ENCODE data around the gene KDM3A. TPM values are rescaled to one million over a fixed set of nuclear protein-coding genes. Genes with fewer than 3 reads are reported as not detected.

Gene KDM3A
- total RNA-seq (2021; ENCODE audit: unreplicated experiment) (48.4 TPM), Bru-seq, nascent RNA (percentile 94 among the genes with signal in this experiment), BruChase-seq, experiment 1, labeled RNA remaining after a 2-hour chase (percentile 85 among the genes with signal in this experiment), BruChase-seq, experiment 2, labeled RNA remaining after a 6-hour chase (percentile 83 among the genes with signal in this experiment)
- 19.2 TPM for polyA plus RNA-seq (2012; ENCODE audit: insufficient read length)
- long read RNA-seq, full-length matches to known transcripts: 20 of 76 reads
- long read RNA-seq, partial matches to known transcripts: 21 of 76 reads
- long read RNA-seq, other reads (novel, unspliced or antisense): 35 of 76 reads

GRCh38 chr2:86440631-86441391, at the start of gene KDM3A:
Gene KDM3A, plus strand, starts transcription at chr2:86441371. Its CDS starts 677 bp downstream, at chr2:86442048.
- no TSS peak for BruUV-seq (replicated peaks)
- in situ Hi-C loops (cut with HindIII; ENCODE audit: low pct_unique_long_range_greater_than_20kb, low sequenced_read_pairs): no loop called here

DNA sequence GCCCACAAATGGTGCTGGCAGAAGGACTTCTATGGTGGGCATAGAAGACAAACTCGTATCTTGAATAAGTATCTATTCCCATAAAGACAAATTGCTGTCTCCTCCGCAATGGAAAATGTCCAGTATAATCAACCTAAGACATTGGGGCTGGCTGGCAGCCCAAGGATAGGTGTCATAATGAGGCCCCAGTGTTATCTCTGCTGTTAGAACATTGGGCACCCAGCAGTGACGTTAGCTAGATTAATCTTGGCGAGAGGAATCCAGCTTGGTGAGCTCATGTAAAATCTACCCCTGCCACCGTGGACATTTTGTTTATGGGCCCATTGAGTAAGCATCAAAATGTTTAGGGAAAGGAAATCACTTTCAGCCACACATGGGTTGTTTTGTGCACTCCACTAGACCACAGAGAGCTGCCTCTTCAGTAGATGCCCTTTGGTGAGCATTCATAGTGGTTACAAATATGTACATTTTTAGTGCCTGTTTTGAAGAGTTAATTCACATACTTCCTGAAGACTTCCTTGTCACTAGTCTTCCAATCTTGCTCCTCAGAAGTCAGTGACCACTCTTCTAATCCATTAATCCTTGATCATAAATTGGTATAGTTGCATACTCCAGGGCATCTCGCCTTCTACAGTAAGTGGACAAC, 48.2 kb upstream of the KDM3A start:
- ChIA-PET CTCF (interaction anchor here (0.6 kb wide), 1 partner anchor 148 kb away, joined by 3 read pairs; no protein-coding TSS in a partner anchor), POLR2A (no interaction called here)
- TF ChIP-seq, protein P1, sequence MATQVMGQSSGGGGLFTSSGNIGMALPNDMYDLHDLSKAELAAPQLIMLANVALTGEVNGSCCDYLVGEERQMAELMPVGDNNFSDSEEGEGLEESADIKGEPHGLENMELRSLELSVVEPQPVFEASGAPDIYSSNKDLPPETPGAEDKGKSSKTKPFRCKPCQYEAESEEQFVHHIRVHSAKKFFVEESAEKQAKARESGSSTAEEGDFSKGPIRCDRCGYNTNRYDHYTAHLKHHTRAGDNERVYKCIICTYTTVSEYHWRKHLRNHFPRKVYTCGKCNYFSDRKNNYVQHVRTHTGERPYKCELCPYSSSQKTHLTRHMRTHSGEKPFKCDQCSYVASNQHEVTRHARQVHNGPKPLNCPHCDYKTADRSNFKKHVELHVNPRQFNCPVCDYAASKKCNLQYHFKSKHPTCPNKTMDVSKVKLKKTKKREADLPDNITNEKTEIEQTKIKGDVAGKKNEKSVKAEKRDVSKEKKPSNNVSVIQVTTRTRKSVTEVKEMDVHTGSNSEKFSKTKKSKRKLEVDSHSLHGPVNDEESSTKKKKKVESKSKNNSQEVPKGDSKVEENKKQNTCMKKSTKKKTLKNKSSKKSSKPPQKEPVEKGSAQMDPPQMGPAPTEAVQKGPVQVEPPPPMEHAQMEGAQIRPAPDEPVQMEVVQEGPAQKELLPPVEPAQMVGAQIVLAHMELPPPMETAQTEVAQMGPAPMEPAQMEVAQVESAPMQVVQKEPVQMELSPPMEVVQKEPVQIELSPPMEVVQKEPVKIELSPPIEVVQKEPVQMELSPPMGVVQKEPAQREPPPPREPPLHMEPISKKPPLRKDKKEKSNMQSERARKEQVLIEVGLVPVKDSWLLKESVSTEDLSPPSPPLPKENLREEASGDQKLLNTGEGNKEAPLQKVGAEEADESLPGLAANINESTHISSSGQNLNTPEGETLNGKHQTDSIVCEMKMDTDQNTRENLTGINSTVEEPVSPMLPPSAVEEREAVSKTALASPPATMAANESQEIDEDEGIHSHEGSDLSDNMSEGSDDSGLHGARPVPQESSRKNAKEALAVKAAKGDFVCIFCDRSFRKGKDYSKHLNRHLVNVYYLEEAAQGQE (IDR thresholded peaks at IDR 0.05; ENCODE audit: insufficient read depth in 1 of 2, low read depth in 2 of 2, low read length in 1 of 2): no peak
- no peak for TF ChIP-seq TCF7L2 (IDR thresholded peaks at IDR 0.05; ENCODE audit: low read depth, low read length)
- TF ChIP-seq CTCF (IDR thresholded peaks at IDR 0.05): no peak
- TF ChIP-seq SIN3A (IDR thresholded peaks at IDR 0.05; ENCODE audit: borderline replicate concordance, insufficient read depth, low read depth, low read length): no peak
- TF ChIP-seq POLR2AphosphoS5 (IDR thresholded peaks at IDR 0.05; ENCODE audit: low read depth, low read length): no peak
- no peak for ATAC-seq
- no TSS peak for BruUV-seq (replicated peaks)
- Histone ChIP-seq H3K27me3 (ENCODE audit: control insufficient read depth, insufficient read depth, low read length) (no peaks in the 10 kb centered on the region), H3K9me3 (ENCODE audit: control insufficient read depth, insufficient read depth, low read depth, low read length) (no peaks in the 10 kb centered on the region), H3K4me3 (ENCODE audit: low read depth in 2 of 2, low read length in 2 of 2) (no peak overlapping the region), H3K36me3 (ENCODE audit: control insufficient read depth, insufficient read depth, low read length) (no peaks in the 10 kb centered on the region), H3K4me1 (ENCODE audit: control insufficient read depth, insufficient read depth, low read length) (no peaks in the 10 kb centered on the region), H3K27ac (ENCODE audit: low read length) (no peak overlapping the region)
- DNase-seq (ENCODE audit: low read depth, low spot score): no peak
- intact Hi-C loops (cut with micrococcal nuclease; ENCODE audit: unreplicated experiment): no loop called here
- in situ Hi-C loops (cut with HindIII; ENCODE audit: low pct_unique_long_range_greater_than_20kb, low sequenced_read_pairs): no loop called here

More at GRCh38 chr2:86440631-86441391, at the start of gene KDM3A:
- Histone ChIP-seq H3K4me1 (ENCODE audit: control insufficient read depth, insufficient read depth, low read length) (peaks cover 12% of the 10 kb centered on the region), H3K4me3 (ENCODE audit: low read depth in 2 of 2, low read length in 2 of 2) (peak within 1 kb of the TSS; percentile 87 to 91), H3K27ac (ENCODE audit: low read length) (peak within 1 kb of the TSS; percentile 95), H3K27me3 (ENCODE audit: control insufficient read depth, insufficient read depth, low read length) (no peaks in the 10 kb centered on the region), H3K9me3 (ENCODE audit: control insufficient read depth, insufficient read depth, low read depth, low read length) (peaks cover 38% of the 10 kb centered on the region), H3K36me3 (ENCODE audit: control insufficient read depth, insufficient read depth, low read length) (peaks cover 5% of the 10 kb centered on the region)
- peak; percentile 96 for ATAC-seq
- TF ChIP-seq TCF7L2 (IDR thresholded peaks at IDR 0.05; ENCODE audit: low read depth, low read length): peak; percentile 36; the same call in 1 of the 2 replicates
- TF ChIP-seq SIN3A (IDR thresholded peaks at IDR 0.05; ENCODE audit: borderline replicate concordance, insufficient read depth, low read depth, low read length): 0 out of 2 replicates have a peak, but pooled peaks have one; percentile 38
- peak; percentile 75 for TF ChIP-seq POLR2AphosphoS5 (IDR thresholded peaks at IDR 0.05; ENCODE audit: low read depth, low read length)
- TF ChIP-seq, protein P1 (IDR thresholded peaks at IDR 0.05; ENCODE audit: insufficient read depth in 1 of 2, low read depth in 2 of 2, low read length in 1 of 2): no peak
- ChIA-PET POLR2A (interaction anchor here (0.6 to 0.9 kb wide), 5 partner anchors 46 to 305 kb away, joined by 3 to 4 read pairs (median 3); no protein-coding TSS in a partner anchor), CTCF (interaction anchor here (0.7 to 1.2 kb wide), 4 partner anchors 45 to 352 kb away, joined by 3 read pairs; no protein-coding TSS in a partner anchor)
- intact Hi-C loops (cut with micrococcal nuclease; ENCODE audit: unreplicated experiment): no loop called here
- peak; percentile 96 for DNase-seq (ENCODE audit: low read depth, low spot score)
